GM21367 (cell line): ENCODE data around the gene LCA5L.

Experiments used
- ATAC-seq: cut with Tn5 transposase; IDR thresholded peaks from one replicate; pipeline ENCODE4 v1.9.1; 2021; ENCODE audit not compliant: unreplicated experiment

The LCA5L gene

GRCh38 chr21:39445321-39446269 is at the start of gene LCA5L:
LCA5L (minus strand) TSS chr21:39445778; CDS start chr21:39428493, 17,285 bp downstream.
- peak; percentile 82 for ATAC-seq

GRCh38 chr21:39489380-39489924 is 43.9 kb upstream of the LCA5L start:
- ATAC-seq = no peak

GRCh38 chr21:39484711-39485276 is 39.2 kb upstream of the LCA5L start:
- no peak for ATAC-seq

GRCh38 chr21:39483917-39484316 is 38.3 kb upstream of the LCA5L start:
- ATAC-seq = no peak

GRCh38 chr21:39481886-39482285 is 36.3 kb upstream of the LCA5L start:
- no peak for ATAC-seq

- ATAC-seq = no peak
Measured at GRCh38 chr21:39480271-39480670, 34.7 kb upstream of the LCA5L start.

GRCh38 chr21:39479814-39480182 is 34.2 kb upstream of the LCA5L start:
- ATAC-seq = no peak

GRCh38 chr21:39479164-39479813 is 33.7 kb upstream of the LCA5L start:
- ATAC-seq = no peak

- ATAC-seq = no peak
Measured at GRCh38 chr21:39474611-39475010, 29.0 kb upstream of the LCA5L start.

- no peak for ATAC-seq
Measured at GRCh38 chr21:39472786-39473185, 27.2 kb upstream of the LCA5L start.

- no peak for ATAC-seq
Measured at GRCh38 chr21:39471598-39471997, 26.0 kb upstream of the LCA5L start.

GRCh38 chr21:39468559-39468958 is 23.0 kb upstream of the LCA5L start:
- no peak for ATAC-seq

GRCh38 chr21:39467746-39468145 is 22.2 kb upstream of the LCA5L start:
- no peak for ATAC-seq

GRCh38 chr21:39466584-39466983 is 21.0 kb upstream of the LCA5L start:
- ATAC-seq = no peak

- ATAC-seq = no peak
Measured at GRCh38 chr21:39463308-39463707, 17.7 kb upstream of the LCA5L start.

- ATAC-seq = peak; percentile 70
Measured at GRCh38 chr21:39461419-39461818, 15.8 kb upstream of the LCA5L start.

GRCh38 chr21:39456665-39457064 is 11.1 kb upstream of the LCA5L start:
- no peak for ATAC-seq

GRCh38 chr21:39454949-39455668 is 9.5 kb upstream of the LCA5L start:
- no peak for ATAC-seq

- no peak for ATAC-seq
Measured at GRCh38 chr21:39453571-39454179, 8.1 kb upstream of the LCA5L start.

GRCh38 chr21:39452970-39453342 is 7.4 kb upstream of the LCA5L start:
- no peak for ATAC-seq
